NCI-H1694 (cell line): ENCODE measurements around the gene ZKSCAN2.

Experiments
- DNase-seq: peaks from one replicate; lab custom pipeline; 2025; lab: John Stamatoyannopoulos, UW

Gene ZKSCAN2

DNA sequence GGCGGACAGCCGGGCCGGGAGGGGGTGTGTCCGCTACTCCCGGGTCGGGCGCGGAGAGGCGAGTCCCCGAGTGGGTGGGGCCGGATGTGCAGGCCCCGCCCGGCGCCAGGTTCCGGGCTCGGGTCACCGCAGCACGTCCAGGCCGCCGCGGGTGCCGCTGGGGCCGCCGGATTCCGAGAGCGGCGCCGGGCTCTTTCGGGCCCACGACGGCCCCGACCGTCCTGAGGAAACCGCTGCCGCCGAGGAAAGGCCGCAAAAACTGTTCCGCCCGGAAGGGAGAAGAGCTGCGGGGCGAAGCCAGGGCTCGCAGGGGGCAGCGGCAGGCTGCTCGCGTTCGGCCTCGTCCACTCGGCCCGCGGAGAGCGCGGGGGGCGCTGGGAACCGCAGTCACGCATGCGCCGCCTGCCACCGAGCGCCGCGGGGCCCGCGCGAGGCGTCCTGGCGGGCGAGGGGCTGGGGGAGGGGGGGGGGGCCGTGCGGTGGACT is at the start of gene ZKSCAN2:
Gene ZKSCAN2, minus strand, starts transcription at position 376 of the 486 bp plus-strand sequence. CDS start 718 bp downstream, outside the sequence.
- DNase-seq, result peak; percentile 20

DNA sequence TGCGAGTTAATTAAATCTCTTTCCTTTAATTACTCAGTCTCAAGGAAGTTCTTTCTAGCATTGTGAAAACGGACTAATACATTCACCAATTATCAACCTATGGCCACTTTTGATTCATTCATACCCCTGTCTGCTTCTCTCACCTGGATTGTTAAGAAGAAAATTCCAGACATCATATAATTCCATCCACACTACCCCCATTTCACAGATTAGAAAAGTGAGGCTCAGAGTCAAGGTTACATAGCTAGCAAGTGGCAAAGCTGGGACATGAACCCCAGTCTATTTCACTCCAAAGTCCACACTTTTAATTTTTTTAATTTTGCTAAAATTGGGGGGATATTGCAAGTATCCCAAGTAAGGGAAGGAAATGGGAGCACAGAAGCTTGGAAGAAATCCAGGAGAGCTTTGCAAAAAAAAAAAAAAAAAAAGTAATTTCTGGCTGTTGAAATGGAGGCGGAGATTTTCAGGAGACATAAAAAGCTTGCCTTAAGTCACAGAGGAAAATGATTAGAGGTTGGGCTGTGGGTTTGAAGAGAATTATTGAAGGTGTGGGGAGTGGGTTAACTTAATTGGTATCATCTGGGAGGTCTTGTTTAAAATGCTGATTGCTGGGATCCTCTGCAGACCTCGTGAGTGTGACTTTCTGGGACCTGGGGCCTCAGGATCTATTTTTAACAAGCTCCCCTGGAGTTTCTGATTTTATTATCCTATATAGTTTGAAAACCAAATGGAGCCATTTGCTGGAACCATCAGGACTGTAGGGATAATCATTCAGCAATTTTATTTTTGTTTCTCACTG is 42.3 kb upstream of the ZKSCAN2 start:
- DNase-seq, result no peak

DNA sequence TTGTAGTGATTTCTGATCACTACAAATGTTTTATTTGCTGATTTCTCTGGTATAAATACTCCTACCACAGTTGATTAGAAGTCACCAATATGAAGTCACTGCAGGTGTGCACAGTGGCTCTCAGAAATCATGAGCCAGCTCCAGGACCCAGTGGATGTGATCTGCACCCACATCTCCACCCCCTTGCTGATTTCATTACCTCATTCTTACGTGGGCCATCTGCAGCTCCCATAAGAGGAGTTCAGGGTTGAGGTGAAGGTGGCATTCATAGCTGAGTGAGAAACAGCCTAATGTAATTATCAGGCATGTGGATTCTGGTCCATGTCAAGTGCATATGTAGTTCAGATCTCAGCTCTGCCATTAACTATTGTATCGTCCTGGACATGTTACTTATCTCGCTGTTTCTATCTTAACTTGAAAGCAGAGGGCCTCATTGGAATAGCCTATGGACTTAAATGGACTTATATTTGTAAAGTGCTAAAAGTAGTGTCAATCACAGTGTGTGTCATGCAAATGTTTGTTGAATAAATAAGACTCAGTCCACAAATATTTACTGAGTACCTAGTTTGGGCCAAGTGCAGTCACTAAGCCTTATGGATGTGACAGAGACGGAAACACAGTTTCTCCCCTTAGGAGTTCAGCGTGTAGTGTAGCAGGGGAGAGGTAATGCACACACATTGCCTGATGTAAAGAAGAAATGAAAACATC is 40.7 kb upstream of the ZKSCAN2 start:
- no peak for DNase-seq

DNA sequence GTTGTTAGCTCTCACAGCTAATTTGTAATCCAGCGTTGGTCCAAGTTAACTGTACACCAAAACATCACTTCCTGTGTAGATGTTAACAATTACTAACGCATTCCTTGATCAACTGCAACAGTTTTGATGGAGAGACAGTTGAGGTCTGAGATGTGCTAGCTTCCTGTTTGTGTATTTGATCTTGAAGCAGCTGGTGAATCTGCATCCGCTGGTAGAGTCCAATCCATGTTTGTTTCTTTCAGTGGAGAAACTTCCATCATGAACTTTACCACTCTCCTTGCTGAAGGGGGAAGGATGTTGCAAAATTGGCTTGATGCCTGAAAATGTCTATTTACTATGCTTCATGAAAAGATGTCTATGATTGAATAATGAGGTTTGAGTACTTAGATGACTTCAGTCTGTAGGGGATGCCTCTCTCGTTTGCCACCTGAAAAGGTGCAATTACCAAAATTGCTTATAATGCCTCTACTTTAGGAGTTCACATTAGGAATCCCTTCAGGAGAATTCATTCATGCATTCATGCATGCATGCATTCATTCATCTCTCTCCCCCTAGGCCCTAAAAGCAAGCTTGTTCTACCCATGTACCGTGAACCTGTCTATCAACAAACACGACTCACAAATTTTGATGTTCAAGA is 39.6 kb upstream of the ZKSCAN2 start:
- no peak for DNase-seq

DNA sequence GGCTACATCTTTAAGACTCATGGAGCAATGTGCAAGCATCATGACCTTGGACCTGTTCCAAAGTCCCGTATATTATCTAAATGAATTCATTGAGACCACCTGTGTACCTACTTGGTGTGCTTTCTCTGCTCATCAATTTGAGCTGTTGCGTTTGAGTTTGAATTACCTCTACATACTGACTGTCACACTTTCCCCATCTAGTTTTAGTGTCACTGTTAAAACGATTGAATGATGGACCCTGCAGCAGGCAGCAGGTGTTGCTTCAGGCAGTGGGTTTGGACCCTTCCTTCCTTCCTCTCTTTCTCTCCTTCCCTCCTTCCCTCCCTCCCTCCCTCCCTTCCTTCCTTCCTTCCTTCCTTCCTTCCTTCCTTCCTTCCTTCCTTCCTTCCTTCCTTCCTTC is 33.9 kb upstream of the ZKSCAN2 start:
- no peak for DNase-seq

DNA sequence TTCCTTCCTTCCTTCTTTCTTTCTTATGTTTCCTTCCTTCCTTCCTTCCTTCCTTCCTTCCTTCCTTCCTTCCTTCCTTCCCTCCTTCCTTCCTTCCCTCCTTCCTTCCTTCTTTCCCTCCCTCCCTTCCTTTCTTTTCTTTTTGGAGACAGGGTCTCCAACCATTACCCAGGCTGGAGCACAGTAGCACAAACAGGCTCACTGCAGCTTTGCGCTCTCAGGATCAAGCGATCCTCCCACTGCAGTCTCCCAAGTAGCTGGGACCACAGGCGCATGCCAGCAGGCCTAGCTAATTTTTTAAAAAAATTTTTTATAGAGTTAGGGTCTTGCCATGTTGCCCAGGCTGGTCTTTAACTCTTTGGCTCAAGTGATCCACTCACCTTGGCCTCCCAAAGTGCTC is 31.8 kb upstream of the ZKSCAN2 start:
- no peak for DNase-seq

DNA sequence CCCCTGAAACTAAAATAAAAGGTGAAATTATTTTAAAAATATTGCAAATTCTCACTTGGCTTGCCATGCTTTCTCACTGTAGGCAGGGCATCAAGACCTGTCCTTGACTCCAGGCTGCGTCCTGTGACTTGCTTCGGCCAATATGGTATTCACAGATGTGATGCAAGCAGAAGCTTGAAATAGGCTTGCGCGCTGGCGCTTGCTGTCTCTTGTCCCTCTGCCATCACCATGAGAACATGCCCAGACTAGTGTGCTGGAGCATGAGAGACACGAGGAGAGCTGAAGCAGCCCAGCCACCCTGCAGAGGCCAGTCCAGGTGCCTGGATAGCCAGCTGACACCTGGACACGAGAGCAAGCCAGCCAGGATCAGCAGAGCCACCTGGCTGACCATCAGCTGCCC is 21.8 kb upstream of the ZKSCAN2 start:
- DNase-seq, result no peak

DNA sequence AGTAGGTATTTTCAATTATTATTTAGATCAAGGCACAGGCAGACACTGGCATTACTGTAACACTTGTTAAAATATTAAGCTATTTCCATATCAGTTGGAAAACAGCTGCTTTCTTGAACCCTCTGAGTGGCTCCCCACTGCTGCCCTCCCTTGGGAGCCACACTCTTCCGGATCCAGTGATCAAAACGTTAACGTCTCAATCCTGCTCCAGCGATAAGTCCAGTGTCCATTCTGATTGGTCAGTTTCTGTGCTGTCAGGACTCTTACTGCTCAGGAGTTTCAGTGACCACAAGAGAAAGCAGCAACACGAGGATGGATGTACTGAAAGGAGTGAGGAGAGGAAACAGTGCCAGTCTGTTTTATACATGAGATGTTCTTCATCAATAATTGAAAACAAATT is 13.8 kb upstream of the ZKSCAN2 start:
- DNase-seq, result no peak

DNA sequence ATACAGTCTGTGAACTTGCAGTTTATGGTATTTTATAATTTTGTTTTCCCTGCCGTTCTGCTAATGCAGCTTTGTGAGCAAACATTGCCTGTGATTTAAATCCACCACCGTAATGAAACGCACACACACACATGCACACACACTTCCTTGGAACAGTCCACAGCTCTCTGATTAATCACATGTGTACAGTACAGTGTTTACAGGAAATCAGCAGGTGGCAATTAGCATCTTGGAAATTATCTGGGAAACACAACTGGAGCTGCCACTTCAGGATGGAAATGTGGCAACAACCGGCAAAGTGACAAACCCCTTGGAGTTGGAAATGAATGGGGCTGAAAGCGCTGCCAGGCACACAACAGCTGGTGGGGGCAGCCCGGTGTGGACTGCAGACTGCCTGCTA is 12.9 kb upstream of the ZKSCAN2 start:
- DNase-seq, result no peak

DNA sequence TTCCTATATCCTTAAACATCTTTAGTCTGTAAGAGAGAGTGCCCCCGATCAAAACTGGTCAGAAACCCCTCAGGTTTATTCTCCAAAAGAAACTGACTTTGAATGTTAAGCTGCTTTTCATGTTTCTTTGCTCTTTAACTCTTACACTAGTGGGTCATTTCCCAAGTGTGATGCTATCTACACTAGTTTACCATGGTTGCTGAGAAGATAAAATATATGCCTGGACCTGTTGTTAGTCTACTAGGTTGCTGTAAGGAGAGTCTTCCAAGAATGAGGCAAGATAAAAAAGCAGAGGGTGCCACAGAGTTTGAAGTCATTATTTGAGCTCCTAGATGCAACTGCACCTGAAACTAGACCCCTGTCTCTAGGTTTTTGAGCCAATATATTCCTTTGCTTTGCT is 12.2 kb upstream of the ZKSCAN2 start:
- no peak for DNase-seq

DNA sequence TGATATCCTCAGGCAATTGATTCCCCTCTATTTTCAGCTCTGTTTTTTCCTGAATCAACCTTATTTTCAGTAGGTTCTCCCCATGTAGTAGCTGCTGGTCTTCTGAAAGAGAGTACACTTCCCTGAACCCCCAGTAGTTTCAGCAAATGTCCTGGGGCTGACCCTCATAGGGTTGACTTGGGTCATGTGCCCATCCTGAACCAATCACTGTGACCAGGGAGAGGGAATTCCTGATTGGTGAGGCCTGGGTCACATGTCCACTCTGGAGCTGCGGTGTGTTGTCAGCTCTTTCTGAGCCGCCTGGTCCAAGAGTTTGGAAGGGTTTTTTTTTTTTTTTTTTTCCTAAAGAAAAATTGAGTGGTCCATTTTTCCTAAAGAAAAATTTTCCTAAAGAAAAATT is 8.3 kb upstream of the ZKSCAN2 start:
- DNase-seq, result no peak

DNA sequence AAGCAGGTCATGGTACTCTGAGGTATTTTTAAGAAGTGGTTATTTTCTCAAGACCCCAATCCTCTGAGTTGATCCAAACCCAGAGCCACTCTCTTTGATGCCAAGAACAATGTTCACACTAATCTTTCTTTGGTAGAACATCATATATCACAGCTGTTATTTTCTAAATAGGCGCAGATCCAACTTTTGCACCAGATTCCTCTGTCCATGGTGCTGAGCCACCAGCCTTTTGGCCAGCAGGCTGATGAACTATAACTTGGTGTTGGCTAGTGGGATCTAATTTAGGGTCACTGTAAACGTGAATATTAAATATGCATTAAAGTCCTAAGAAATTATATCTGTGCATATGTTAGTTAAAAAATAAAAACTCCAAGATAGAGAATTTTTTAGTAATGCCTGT is 7.0 kb upstream of the ZKSCAN2 start:
- DNase-seq, result no peak

DNA sequence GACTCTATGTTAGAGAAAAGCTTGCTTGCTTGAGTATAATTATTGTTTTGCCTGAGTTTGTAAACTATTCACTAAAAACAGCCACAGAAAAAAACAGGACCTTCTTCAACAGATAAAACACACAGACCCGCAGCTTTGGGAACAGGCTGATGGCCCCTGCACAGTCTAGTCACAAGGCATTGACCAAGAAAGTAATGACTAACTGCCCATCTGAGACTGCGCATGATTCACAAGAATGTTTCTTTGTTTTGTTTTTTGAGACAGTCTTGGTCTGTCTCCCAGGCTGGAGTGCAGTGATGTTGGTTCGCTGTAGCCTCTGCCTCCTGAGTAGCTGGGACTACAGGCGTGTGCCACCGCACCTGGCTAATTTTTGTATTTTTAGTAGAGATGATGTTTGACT is 2.8 kb upstream of the ZKSCAN2 start:
- no peak for DNase-seq

DNA sequence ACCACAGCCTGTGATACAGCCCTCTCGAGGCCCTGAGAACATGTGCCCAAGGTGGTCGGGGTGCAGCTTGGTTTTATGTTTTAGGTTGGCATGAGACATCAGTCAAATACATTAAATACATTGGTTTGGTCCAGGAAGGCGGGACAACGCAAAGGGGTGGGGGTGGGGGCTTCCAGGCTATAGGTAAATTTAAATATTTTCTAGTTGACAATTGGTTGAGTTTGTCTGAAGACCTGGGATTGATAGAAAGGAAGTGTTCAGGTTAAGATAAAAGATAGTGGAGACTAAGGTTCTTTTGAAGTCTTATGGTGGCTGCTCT is 1.2 kb upstream of the ZKSCAN2 start:
- DNase-seq, result no peak

DNA sequence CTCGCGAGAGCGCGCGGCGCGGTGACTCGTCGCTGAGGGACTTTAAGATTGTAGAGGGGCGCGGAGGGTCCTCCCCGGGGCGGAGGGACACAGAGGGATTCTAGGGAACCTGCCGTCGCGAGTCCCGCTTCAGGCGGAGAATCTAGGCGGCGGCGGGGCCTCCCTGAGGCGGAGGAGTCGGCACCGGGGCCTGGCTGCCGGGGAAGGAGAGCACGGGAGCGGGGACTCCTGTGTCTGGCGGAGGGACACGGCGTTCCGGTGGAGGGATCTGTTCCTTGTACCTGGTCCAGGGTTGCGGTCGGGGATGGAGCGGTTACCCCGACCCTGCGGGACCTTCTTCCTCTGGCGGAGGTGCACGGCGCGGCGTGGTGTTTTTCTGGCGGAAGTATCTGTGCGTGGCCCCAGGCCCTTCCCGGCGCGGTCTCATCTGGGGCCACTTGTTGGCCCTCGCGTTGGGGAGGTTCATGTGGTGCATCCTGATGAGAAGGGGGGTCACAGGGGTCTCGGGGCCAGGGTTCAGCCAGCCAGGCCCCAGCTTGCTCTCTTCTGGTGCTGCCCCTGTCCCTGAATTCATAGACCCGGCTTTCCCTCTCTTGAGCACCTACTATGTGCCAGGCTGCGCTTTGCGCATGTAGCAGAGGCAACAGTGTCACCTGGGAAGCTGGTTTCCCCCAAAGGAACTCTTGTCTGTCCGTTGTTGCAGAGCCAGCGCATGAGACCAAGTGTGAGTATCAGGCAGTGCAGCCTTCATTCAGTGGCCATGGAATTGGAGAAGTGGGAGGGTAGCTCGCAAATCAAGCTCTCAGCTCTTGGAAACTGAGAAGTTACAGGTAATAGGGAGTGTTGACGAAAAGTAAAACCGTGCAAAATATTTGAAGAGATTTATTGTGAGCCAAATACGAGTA is 563 bp upstream of the ZKSCAN2 start:
- peak; percentile 66 for DNase-seq

DNA sequence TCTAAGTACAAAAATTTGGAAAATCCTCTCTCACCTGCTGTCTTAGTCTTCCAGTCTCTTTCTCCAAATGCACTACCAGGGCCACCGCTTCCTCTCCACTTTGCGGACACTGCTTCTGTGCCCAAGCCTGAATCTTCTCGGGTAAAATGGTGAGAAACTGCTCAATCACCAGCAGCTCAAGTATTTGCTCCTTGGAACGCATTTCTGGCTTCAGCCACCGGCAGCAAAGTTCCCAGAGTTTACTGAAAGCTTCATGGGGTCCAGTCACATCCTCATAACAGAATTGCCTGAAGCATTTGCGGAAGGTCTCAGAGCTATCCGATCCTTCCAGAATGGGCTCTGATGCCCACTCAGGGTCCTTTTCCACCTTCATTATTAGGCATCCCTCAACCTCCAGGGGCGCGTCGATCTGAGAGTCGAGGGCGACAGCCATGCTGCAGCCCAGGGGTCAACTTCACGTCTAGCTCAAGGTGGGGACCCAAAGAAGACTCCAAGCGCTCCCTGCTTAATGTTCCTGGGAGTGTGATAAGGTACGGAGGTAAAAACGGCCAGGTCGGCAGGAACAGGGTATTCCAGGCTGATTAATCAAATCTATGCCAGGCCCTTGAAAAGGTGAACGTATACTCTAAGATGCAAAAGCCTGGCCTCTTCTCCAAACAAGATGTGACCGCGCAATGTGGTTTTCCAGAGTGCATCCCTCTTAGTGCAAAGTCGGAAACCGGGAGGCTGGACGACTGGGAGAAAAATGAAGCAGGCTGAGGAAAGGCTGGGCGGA is 763 bp downstream of the ZKSCAN2 start:
- DNase-seq, result no peak

DNA sequence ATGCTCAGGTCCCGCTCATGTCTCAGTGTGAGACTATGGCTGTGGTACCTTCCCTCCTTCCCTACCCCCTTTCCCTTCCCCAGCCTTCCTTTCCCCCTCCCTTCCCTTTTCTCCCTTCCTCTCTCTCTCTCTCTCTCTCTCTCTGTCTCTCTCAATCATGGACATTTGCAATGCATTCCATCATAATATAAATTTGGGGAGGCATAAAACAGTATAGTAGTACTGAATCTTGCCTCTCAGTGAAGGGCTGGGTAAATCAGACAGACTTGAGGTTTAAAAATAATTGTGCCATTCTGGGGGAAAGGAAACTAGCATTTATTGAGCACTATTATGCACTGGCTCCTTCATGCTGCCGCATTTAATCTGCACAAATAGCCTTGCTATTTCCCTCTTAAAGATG is 4.3 kb downstream of the ZKSCAN2 start:
- DNase-seq, result no peak

DNA sequence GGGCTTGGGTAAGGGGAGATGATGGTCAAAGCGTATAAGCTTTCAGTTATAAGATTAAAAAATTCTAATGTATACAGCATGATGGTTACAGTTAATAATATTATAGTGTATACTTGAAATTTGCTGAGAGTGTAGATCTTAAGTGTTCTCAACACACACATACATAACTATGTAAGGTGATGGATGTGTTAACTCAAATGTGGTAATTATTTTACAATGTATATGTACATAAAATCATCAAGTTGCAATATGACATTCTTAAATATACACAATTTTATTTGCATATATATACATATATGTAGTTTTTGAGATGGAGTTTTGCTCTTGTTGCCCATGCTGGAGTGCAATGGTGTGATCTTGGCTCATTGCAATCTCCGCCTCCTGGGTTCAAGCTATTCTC is 7.2 kb downstream of the ZKSCAN2 start:
- DNase-seq, result no peak

DNA sequence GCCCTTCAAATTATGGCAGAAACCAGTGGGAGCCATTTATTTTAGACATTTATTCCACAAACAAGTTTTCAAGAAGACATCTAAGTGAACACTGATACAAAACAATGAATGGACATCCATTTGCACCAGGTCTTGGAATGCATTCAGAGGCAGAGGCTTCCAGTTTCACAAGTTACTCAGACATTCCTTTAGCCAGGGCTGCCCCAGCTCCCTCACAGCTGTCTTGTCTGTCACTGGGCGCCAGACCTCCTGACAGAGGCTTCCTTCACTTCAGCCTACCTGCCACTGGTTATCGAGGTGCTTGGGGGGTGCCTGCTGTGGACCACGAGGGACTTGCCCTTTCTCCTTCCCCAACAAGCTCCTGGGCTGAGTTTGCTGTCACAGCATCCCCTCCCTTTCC is 21.7 kb downstream of the ZKSCAN2 start:
- no peak for DNase-seq

DNA sequence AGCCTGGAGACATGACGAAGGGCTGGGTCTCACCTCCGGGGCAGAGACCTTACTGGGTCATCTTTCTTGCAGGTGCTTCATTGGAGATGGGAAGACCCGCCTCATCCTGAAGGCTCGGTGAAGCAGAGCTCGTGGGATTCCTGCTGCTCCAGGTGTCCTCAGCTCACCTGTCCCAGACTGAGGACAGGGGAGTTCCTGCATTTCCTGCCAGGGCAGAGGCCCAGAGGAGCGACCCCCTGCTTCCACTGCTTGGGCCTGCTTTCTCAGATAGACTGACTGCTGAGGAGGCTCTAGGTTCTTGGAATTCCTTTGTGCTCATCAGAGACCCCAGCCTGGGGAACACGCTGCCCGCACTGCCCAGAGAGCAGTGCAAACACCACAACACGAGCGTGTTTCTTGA is 29.3 kb downstream of the ZKSCAN2 start:
- DNase-seq, result no peak

DNA sequence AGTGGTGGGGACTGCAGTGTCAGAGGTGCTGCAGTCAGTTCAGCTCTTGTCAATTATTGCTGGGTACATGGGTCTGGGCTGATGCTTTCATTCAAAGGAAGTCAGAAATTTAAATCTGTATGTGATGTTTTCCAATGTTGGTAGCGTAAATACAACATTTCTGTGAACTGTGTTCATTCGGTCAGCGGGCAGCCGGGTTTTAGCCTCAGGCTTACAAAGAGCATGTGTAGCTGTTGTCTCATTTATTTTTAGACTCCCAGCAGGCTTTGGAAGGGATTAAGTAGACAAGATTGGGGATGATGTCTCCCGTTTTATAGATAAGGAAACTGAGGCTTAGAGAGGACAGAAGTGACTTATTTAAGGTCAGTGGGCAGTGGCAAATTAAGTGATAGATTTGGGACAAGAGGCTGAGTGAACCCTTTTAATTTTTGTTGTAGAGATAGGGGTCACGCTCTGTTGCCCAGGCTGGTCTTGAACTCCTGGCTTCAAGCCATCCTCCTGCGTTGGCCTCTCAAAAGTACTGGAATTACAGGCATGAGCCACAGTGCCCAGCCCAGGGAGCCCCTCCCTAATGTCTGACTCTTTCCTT is 32.8 kb downstream of the ZKSCAN2 start:
- no peak for DNase-seq
